Progenitor cell of endocrine pancreas (in vitro differentiated cells): Measurements from ENCODE around the gene RUVBL1. TPM values are rescaled to one million over a fixed set of nuclear protein-coding genes. Genes with fewer than 3 reads are reported as not detected.

Experiments used
- DNase-seq: peaks from one replicate; pipeline ENCODE4 v3.0.0; 2021; ENCODE audit warnings: low spot score; ENCODE audit not compliant: unreplicated experiment
- H3K27ac Mint-ChIP-seq: 2 replicates; pipeline ENCODE4 v1.8.0; 2021; ENCODE audit warnings: mild to moderate bottlenecking, moderate library complexity, mixed read lengths
- H3K27me3 Mint-ChIP-seq: 2 replicates; pipeline ENCODE4 v1.8.0; 2021; ENCODE audit warnings: mixed read lengths
- H3K36me3 Mint-ChIP-seq: 2 replicates; pipeline ENCODE4 v1.8.0; 2022; ENCODE audit warnings: mixed read lengths; ENCODE audit not compliant: insufficient read depth
- H3K4me1 Mint-ChIP-seq: 2 replicates; pipeline ENCODE4 v1.8.0; 2021; ENCODE audit warnings: low read depth, mixed read lengths
- H3K4me3 Mint-ChIP-seq: 2 replicates; pipeline ENCODE4 v1.8.0; 2021; ENCODE audit warnings: low read depth, mild to moderate bottlenecking, moderate library complexity, mixed read lengths
- H3K9me3 Mint-ChIP-seq: 2 replicates; pipeline ENCODE4 v1.8.0; 2021; ENCODE audit warnings: low read depth, mixed read lengths
- total RNA-seq: library from RNA; stranded (reverse); gene quantifications from 2 replicates; pipeline ENCODE4 v1.2.1, GENCODE V29; 2021
- TF ChIP-seq, protein P1 (sequence below): fragments of 200-600 bp; sonication (generic); IDR thresholded peaks from one replicate; pipeline ENCODE4 v1.5.0; 2021; ENCODE audit warnings: antibody characterized with exemption, mild to moderate bottlenecking; ENCODE audit not compliant: unreplicated experiment

Gene RUVBL1
- total RNA-seq, 1 donor from 2014 or later = 53.6 TPM

DNA sequence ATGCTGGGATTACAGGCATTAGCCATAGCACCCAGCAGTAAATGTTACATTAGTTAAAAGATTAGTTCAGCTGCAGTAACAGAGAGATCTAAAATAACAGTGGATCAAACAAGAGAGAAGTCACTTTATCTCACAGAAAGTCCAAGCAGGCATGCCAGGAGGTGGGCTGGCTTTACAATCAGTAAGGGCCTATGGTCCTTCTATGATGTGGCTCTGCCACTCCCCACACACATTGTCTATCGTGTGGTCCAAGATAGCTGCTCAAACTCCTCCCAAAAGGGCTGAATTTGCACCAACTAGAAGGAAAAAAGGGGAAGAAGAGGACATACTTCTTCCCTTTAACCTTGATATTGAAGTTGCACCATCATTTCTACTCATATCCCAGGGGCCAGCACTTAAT is 4.6 kb upstream of the RUVBL1 start:
- H3K36me3 Mint-ChIP-seq = no peaks in the 10 kb centered on the region
- peaks cover 6% of the 10 kb centered on the region for H3K4me1 Mint-ChIP-seq
- TF ChIP-seq, protein P1, sequence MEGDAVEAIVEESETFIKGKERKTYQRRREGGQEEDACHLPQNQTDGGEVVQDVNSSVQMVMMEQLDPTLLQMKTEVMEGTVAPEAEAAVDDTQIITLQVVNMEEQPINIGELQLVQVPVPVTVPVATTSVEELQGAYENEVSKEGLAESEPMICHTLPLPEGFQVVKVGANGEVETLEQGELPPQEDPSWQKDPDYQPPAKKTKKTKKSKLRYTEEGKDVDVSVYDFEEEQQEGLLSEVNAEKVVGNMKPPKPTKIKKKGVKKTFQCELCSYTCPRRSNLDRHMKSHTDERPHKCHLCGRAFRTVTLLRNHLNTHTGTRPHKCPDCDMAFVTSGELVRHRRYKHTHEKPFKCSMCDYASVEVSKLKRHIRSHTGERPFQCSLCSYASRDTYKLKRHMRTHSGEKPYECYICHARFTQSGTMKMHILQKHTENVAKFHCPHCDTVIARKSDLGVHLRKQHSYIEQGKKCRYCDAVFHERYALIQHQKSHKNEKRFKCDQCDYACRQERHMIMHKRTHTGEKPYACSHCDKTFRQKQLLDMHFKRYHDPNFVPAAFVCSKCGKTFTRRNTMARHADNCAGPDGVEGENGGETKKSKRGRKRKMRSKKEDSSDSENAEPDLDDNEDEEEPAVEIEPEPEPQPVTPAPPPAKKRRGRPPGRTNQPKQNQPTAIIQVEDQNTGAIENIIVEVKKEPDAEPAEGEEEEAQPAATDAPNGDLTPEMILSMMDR = no peak
- H3K27me3 Mint-ChIP-seq = peaks cover 4% of the 10 kb centered on the region
- H3K4me3 Mint-ChIP-seq = no peak overlapping the region
- DNase-seq = no peak
- H3K27ac Mint-ChIP-seq = no peak overlapping the region
- H3K9me3 Mint-ChIP-seq = peaks cover 3% of the 10 kb centered on the region

DNA sequence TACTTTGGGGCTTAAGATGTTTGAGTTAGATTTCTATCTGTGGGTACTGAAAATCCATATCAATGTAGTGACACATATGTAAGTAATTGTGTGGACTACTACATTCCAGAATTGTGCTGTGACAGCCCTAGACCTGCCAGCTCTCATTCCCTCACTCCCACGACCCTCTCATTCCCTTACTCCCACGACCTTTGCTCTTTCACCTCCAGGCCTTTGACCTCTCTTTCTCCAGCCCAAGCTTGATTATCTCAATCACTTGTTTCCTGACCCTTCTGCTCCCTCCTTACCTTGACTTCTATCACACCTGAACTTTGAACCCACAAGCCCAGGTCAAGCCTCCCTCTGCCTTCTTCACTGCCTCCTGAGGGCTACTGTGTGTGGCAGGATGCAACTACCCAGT is 3.6 kb upstream of the RUVBL1 start:
- no peak for DNase-seq
- Mint-ChIP-seq H3K4me1 (peaks cover 10% of the 10 kb centered on the region), H3K9me3 (peaks cover 3% of the 10 kb centered on the region), H3K27me3 (peaks cover 4% of the 10 kb centered on the region), H3K36me3 (no peaks in the 10 kb centered on the region), H3K4me3 (no peak overlapping the region), H3K27ac (no peak overlapping the region)
- TF ChIP-seq, protein P1 = no peak

- Mint-ChIP-seq H3K4me1 (peaks cover 12% of the 10 kb centered on the region), H3K27ac (peak overlapping the region; percentile 98), H3K27me3 (no peaks in the 10 kb centered on the region), H3K4me3 (peak overlapping the region; percentile 98), H3K36me3 (no peaks in the 10 kb centered on the region), H3K9me3 (peaks cover 3% of the 10 kb centered on the region)
- no peak for DNase-seq
- TF ChIP-seq, protein P1 = no peak
These were observed 465 bp downstream of the RUVBL1 start for GRCh38 chr3:128123156-128123537.

DNA sequence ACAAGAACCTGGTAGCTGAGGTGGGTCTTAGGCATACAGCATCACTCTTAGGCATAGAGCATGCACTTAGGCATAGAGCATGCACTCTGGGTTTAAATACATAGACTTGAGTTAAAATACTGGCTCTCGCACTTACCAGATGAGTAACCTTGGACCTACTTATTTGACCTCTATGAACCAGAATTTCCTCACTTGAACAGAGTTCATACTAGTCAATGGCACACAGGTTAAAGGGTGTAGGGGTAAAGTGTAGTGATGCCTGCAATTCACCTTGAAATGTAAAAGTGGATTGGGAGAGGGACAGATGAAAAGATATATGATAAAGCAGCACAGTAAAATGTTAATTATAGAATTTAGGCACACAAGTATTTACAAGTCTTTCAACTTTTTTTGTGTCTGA is 1.6 kb downstream of the RUVBL1 start:
- Mint-ChIP-seq H3K36me3 (peaks cover 2% of the 10 kb centered on the region), H3K9me3 (peaks cover 3% of the 10 kb centered on the region), H3K4me3 (peak overlapping the region; percentile 98), H3K27ac (no peak overlapping the region), H3K4me1 (peaks cover 10% of the 10 kb centered on the region), H3K27me3 (no peaks in the 10 kb centered on the region)
- DNase-seq = no peak
- TF ChIP-seq, protein P1 = no peak

- H3K36me3 Mint-ChIP-seq = peaks cover 19% of the 10 kb centered on the region
- H3K9me3 Mint-ChIP-seq = no peaks in the 10 kb centered on the region
- no peak overlapping the region for H3K27ac Mint-ChIP-seq
- no peak overlapping the region for H3K4me3 Mint-ChIP-seq
- TF ChIP-seq, protein P1 = no peak
- H3K27me3 Mint-ChIP-seq = no peaks in the 10 kb centered on the region
- H3K4me1 Mint-ChIP-seq = no peaks in the 10 kb centered on the region
- no peak for DNase-seq
These were observed 9.5 kb downstream of the RUVBL1 start for GRCh38 chr3:128113817-128114794.
